ENCODE measurements around the gene SLC6A12.

The SLC6A12 gene

GRCh38 chr12:227923-228845, 14.2 kb upstream of the SLC6A12 start:
- Histone ChIP-seq H3K36me3 (replicated peaks) (no peaks in the 10 kb centered on the region), H3K27ac (no peak overlapping the region), H3K4me3 (ENCODE audit: low read depth, low read length) (no peak overlapping the region), H3K27me3 (replicated peaks) (peaks cover 28% of the 10 kb centered on the region)
- no peak for TF ChIP-seq CTCF (IDR thresholded peaks at IDR 0.05; ENCODE audit: low read depth, low read length, missing control alignments)
- in situ Hi-C loops (cut with HindIII; ENCODE audit: low pct_ligation_motif_present, low sequenced_read_pairs): no loop called here
- no peak for DNase-seq

- no peak for TF ChIP-seq CTCF (IDR thresholded peaks at IDR 0.05; ENCODE audit: low read depth, low read length, missing control alignments)
- peaks cover 29% of the 10 kb centered on the region for H3K27me3 ChIP-seq (replicated peaks)
- in situ Hi-C loops (cut with HindIII; ENCODE audit: low pct_ligation_motif_present, low sequenced_read_pairs): no loop called here
Measured at GRCh38 chr12:227286-227915, 13.4 kb upstream of the SLC6A12 start.

GRCh38 chr12:226401-226800, 12.4 kb upstream of the SLC6A12 start:
- no peak for TF ChIP-seq CTCF (IDR thresholded peaks at IDR 0.05; ENCODE audit: low read depth, low read length, missing control alignments)
- H3K27me3 ChIP-seq (replicated peaks): peaks cover 31% of the 10 kb centered on the region
- DNase-seq: no peak
- no peak overlapping the region for H3K4me3 ChIP-seq (ENCODE audit: low read depth, low read length)
- no peaks in the 10 kb centered on the region for H3K36me3 ChIP-seq (replicated peaks)
- in situ Hi-C loops (cut with HindIII; ENCODE audit: low pct_ligation_motif_present, low sequenced_read_pairs): no loop called here
- no peak overlapping the region for H3K27ac ChIP-seq

More at GRCh38 chr12:227286-227915, 13.4 kb upstream of the SLC6A12 start:
- H3K4me3 ChIP-seq (ENCODE audit: low read depth, low read length): no peak overlapping the region
- no peaks in the 10 kb centered on the region for H3K36me3 ChIP-seq (replicated peaks)
- DNase-seq: no peak
- H3K27ac ChIP-seq: no peak overlapping the region

GRCh38 chr12:225012-225411, 11.1 kb upstream of the SLC6A12 start:
- H3K36me3 ChIP-seq (replicated peaks): no peaks in the 10 kb centered on the region
- in situ Hi-C loops (cut with HindIII; ENCODE audit: low pct_ligation_motif_present, low sequenced_read_pairs): no loop called here
- H3K4me3 ChIP-seq (ENCODE audit: low read depth, low read length): no peak overlapping the region
- no peak for TF ChIP-seq CTCF (IDR thresholded peaks at IDR 0.05; ENCODE audit: low read depth, low read length, missing control alignments)
- no peak for DNase-seq
- H3K27me3 ChIP-seq (replicated peaks): peaks cover 27% of the 10 kb centered on the region
- H3K27ac ChIP-seq: no peak overlapping the region

- TF ChIP-seq CTCF (IDR thresholded peaks at IDR 0.05; ENCODE audit: low read depth, low read length, missing control alignments): no peak
- in situ Hi-C loops (cut with HindIII; ENCODE audit: low pct_ligation_motif_present, low sequenced_read_pairs): no loop called here
- Histone ChIP-seq H3K36me3 (replicated peaks) (no peaks in the 10 kb centered on the region), H3K27me3 (replicated peaks) (peaks cover 20% of the 10 kb centered on the region), H3K4me3 (ENCODE audit: low read depth, low read length) (no peak overlapping the region), H3K27ac (no peak overlapping the region)
- no peak for DNase-seq
Measured at GRCh38 chr12:224330-224729, 10.4 kb upstream of the SLC6A12 start.
